Spleen (tissue), 11 donors: Measurements from ENCODE around the gene AGBL1. TPM values are rescaled to one million over a fixed set of nuclear protein-coding genes. Genes with fewer than 3 reads are reported as not detected.

Experiments
- DNase-seq: peaks from one replicate; pipeline ENCODE4 v3.0.0-alpha.2; 2020
- H3K27ac ChIP-seq, 8 donors: fragments of 200-600 bp; sonication (generic) in 7 of 8; 1 replicate in 4 of 8; 2 replicates in 4 of 8; pipeline versions ENCODE4 v1.5.0 to v1.8.0; 2016 to 2021; ENCODE audit warnings: inconsistent platforms in 4 of 8, mild to moderate bottlenecking in 4 of 8, moderate library complexity in 1 of 8
- H3K27me3 ChIP-seq, 7 donors: fragments of 200-600 bp; sonication (generic) in 6 of 7; replicated peaks in 1 of 7; 1 replicate in 4 of 7; 2 replicates in 3 of 7; pipeline versions ENCODE4 v1.5.0 to v1.8.0; 2016 to 2021; ENCODE audit warnings: inconsistent platforms in 3 of 7, mild to moderate bottlenecking in 1 of 7
- H3K36me3 ChIP-seq, 6 donors: fragments of 200-600 bp; sonication (generic) in 5 of 6; 1 replicate in 4 of 6; 2 replicates in 2 of 6; pipeline versions ENCODE4 v1.5.0 to v1.8.0; 2016 to 2021; ENCODE audit warnings: inconsistent platforms in 2 of 6
- H3K4me1 ChIP-seq, 6 donors: fragments of 200-600 bp; sonication (generic) in 5 of 6; 1 replicate in 3 of 6; 2 replicates in 3 of 6; pipeline versions ENCODE4 v1.5.0 to v1.8.0; 2016 to 2021; ENCODE audit warnings: inconsistent platforms in 3 of 6
- H3K4me3 ChIP-seq, 8 donors: fragments of 200-600 bp; sonication (generic) in 7 of 8; 1 replicate in 4 of 8; 2 replicates in 4 of 8; pipeline versions ENCODE4 v1.5.0 to v1.8.0; 2016 to 2021; ENCODE audit warnings: inconsistent platforms in 4 of 8, mild to moderate bottlenecking in 4 of 8, moderate library complexity in 2 of 8
- H3K9me3 ChIP-seq, 8 donors: fragments of 200-600 bp; sonication (generic) in 7 of 8; 1 replicate in 4 of 8; 2 replicates in 4 of 8; pipeline versions ENCODE4 v1.5.0 to v1.8.0; 2016 to 2021; ENCODE audit warnings: inconsistent platforms in 4 of 8
- POLR2A ChIP-seq, 3 donors: fragments of 450-650 bp; IDR thresholded peaks; one replicate each; pipeline ENCODE4 v1.5.1; 2017; ENCODE audit warnings: antibody characterized with exemption in 3 of 3, mild to moderate bottlenecking in 1 of 3
- POLR2AphosphoS5 ChIP-seq, 3 donors: sonication (generic); formaldehyde crosslinking; IDR thresholded peaks; one replicate each; pipeline ENCODE4 v1.5.1; 2017; ENCODE audit warnings: antibody characterized with exemption in 3 of 3
- WGBS, 5 donors: extraction: QIAGEN DNeasy Blood & Tissue Kit in 3 of 5; methylation state at CpG; one replicate each; pipeline versions ENCODE4 v1.1.5 to v1.1.7; 2013 to 2018; 5-methylcytosine and 5-hydroxymethylcytosine counted together
- intact Hi-C: fragments of 100-400 bp; cut with DNase I; formaldehyde crosslinking; loops from one replicate; pipeline ENCODE4 v1.15.0; 2023; ENCODE audit warnings: low total_unique reads
- polyA plus RNA-seq, 3 donors: library from polyadenylated mRNA; stranded (reverse); fragments of 200-250 nt; gene quantifications; one replicate each; pipeline ENCODE4 v1.2.1, GENCODE V29; 2013
- total RNA-seq, 7 donors: library from RNA; depleted of rRNA in 3 of 7; stranded (reverse); fragments of >200 nt in 3 of 7; fragmentation: NEBNext Ultra II Directional in 4 of 7; extraction: Animal tissue kit (Norgen Biotek cat#: 25700) in 4 of 7; gene quantifications; one replicate each; pipeline versions ENCODE4 v1.1.0 to v1.2.1, GENCODE V29; 2016 to 2021
- TF ChIP-seq, protein P1 (sequence below), 11 experiments: fragments of 200-600 bp in 7 of 11; fragments of 450-650 bp in 4 of 11; sonication (generic) in 4 of 11; IDR thresholded peaks in 8 of 11; conservative IDR thresholded peaks in 3 of 11; 1 replicate in 7 of 11; 2 replicates in 4 of 11; pipeline versions ENCODE4 v1.4.0 to v1.8.0; 2016 to 2021; ENCODE audit warnings: antibody characterized with exemption in 11 of 11, inconsistent platforms in 4 of 11, mild to moderate bottlenecking in 1 of 11
- donor health status: healthy with polysubstance abuse.
- donor health status: DM: no; HTN: no; CAD: no; lungs with moderate emphysema.
- donor health status: DM: no; HTN: no; CAD: no.
- donor health status: Bipolar disorder and iron deficiency.
- donor health status: healthy.
- donor health status: DM: no; HTN: no; CAD: no.
- donor health status: DM: yes; HTN: yes; CAD: no.

The AGBL1 gene
- total and polyA plus RNA-seq, 10 donors, result not detected

DNA sequence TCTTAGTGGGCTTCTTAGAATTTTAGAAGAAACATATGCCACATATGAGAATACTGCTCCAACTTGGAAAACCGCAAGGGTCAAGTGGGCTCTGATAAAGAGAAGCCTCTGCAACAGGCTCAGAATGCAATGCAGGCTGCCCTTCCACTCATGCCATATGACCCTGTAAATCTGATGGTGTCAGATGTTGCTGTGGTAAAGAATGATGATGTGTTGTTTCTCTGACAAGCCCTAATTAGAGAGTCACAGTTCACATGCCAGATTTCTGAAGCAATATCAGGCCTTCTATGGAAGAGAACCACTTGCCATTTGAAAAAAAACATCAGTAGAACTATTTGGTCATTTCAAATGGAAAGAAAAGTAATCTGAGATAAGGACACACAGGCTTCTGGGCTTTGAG, 749.6 kb downstream of the AGBL1 start:
- WGBS, 5 donors, result 30 to 75% (median 65%) methylated on average over 1 of the region's 1 CpG
- intact Hi-C loops, result no loop called here
- TF ChIP-seq POLR2AphosphoS5 (IDR thresholded peaks at IDR 0.05) (no peak), POLR2A (IDR thresholded peaks at IDR 0.05) (no peak)
- TF ChIP-seq, protein P1, sequence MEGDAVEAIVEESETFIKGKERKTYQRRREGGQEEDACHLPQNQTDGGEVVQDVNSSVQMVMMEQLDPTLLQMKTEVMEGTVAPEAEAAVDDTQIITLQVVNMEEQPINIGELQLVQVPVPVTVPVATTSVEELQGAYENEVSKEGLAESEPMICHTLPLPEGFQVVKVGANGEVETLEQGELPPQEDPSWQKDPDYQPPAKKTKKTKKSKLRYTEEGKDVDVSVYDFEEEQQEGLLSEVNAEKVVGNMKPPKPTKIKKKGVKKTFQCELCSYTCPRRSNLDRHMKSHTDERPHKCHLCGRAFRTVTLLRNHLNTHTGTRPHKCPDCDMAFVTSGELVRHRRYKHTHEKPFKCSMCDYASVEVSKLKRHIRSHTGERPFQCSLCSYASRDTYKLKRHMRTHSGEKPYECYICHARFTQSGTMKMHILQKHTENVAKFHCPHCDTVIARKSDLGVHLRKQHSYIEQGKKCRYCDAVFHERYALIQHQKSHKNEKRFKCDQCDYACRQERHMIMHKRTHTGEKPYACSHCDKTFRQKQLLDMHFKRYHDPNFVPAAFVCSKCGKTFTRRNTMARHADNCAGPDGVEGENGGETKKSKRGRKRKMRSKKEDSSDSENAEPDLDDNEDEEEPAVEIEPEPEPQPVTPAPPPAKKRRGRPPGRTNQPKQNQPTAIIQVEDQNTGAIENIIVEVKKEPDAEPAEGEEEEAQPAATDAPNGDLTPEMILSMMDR (IDR thresholded peaks at IDR 0.05 in 8 of 11, conservative IDR thresholded peaks at IDR 0.05 in 3 of 11), result no peak
- no peaks in the 10 kb centered on the region for H3K27me3 ChIP-seq
- no peaks in the 10 kb centered on the region for H3K4me1 ChIP-seq
- no peak overlapping the region for H3K27ac ChIP-seq
- H3K9me3 ChIP-seq, result peaks cover 0 to 8% (median 2%) of the 10 kb centered on the region in 8 donors
- H3K36me3 ChIP-seq, result no peaks in the 10 kb centered on the region
- no peak overlapping the region for H3K4me3 ChIP-seq
- DNase-seq, result no peak

DNA sequence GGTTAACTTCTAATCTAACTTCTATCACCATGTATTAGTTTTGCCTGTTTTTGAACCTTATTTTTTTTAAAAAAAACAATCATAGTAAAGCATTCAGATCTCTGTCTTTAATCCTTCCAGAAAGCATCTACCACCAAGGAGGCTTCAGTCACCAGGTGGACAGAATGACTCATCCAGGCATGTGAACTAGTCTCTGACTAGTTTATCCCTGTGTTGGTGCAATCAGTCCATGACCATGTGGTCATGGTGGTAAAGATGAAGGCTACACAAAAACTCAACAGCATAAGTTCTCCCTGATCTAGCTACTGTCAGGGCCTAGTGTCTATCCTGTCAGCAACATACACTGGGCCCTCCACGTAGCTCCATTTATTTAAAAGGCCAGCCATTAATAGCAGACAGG, 750.6 kb downstream of the AGBL1 start:
- Histone ChIP-seq H3K4me1 (no peaks in the 10 kb centered on the region), H3K27ac (no peak overlapping the region), H3K27me3 (no peaks in the 10 kb centered on the region), H3K9me3 (peaks cover 0 to 6% (median 0%) of the 10 kb centered on the region in 8 donors), H3K4me3 (no peak overlapping the region), H3K36me3 (no peaks in the 10 kb centered on the region)
- intact Hi-C loops, result no loop called here
- 80 to 94% (median 86%) methylated on average over 1 of the region's 1 CpG for WGBS, 5 donors
- TF ChIP-seq, protein P1 (IDR thresholded peaks at IDR 0.05 in 8 of 11, conservative IDR thresholded peaks at IDR 0.05 in 3 of 11), result no peak
- no peak for TF ChIP-seq POLR2AphosphoS5 (IDR thresholded peaks at IDR 0.05)
- TF ChIP-seq POLR2A (IDR thresholded peaks at IDR 0.05), result no peak
- DNase-seq, result no peak

DNA sequence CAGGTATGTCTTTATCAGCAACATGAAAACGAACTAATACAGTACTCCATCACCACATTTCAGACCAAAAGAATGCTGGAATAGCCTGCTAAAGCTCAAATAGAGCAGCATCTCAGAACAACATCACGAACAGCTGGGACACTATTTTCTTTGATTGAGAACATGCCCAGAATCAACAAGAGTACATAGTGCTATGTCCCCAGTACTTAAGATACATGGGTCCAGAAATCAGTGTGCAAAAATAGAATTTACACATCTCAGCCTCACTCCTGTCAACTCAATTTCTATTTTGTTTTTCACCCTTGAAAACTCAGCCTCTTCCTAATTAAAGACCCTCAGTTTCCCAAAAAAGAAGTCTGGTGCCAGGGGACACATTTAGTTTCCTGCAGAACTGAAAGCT, 753.9 kb downstream of the AGBL1 start:
- no peak overlapping the region for H3K27ac ChIP-seq
- no peak overlapping the region for H3K4me3 ChIP-seq
- H3K27me3 ChIP-seq, result no peaks in the 10 kb centered on the region
- peaks cover 0 to 6% (median 0%) of the 10 kb centered on the region in 8 donors for H3K9me3 ChIP-seq
- 47 to 67% (median 51%) methylated on average over 2 of the region's 2 CpGs for WGBS, 5 donors
- intact Hi-C loops, result no loop called here
- TF ChIP-seq POLR2A (IDR thresholded peaks at IDR 0.05), result no peak
- TF ChIP-seq, protein P1 (IDR thresholded peaks at IDR 0.05 in 8 of 11, conservative IDR thresholded peaks at IDR 0.05 in 3 of 11), result no peak
- TF ChIP-seq POLR2AphosphoS5 (IDR thresholded peaks at IDR 0.05), result no peak
- no peaks in the 10 kb centered on the region for H3K4me1 ChIP-seq
- no peaks in the 10 kb centered on the region for H3K36me3 ChIP-seq
- no peak for DNase-seq

- no peak overlapping the region for H3K27ac ChIP-seq
- WGBS, 5 donors, result 72 to 83% (median 82%) methylated on average over 7 of the region's 7 CpGs
- H3K9me3 ChIP-seq, result peaks cover 0 to 6% (median 0%) of the 10 kb centered on the region in 8 donors
- DNase-seq, result no peak
- no peak overlapping the region for H3K4me3 ChIP-seq
- H3K27me3 ChIP-seq, result no peaks in the 10 kb centered on the region
- intact Hi-C loops, result no loop called here
- H3K4me1 ChIP-seq, result no peaks in the 10 kb centered on the region
- no peaks in the 10 kb centered on the region for H3K36me3 ChIP-seq
- TF ChIP-seq POLR2AphosphoS5 (IDR thresholded peaks at IDR 0.05) (no peak), POLR2A (IDR thresholded peaks at IDR 0.05) (no peak)
- TF ChIP-seq, protein P1 (IDR thresholded peaks at IDR 0.05 in 8 of 11, conservative IDR thresholded peaks at IDR 0.05 in 3 of 11), result no peak
Measured at GRCh38 chr15:86834115-86834863, 754.6 kb downstream of the AGBL1 start.
